Measurements from ENCODE around the gene PPP1R27. TPM values are rescaled to one million over a fixed set of nuclear protein-coding genes. Genes with fewer than 3 reads are reported as not detected.

The PPP1R27 gene
- polyA plus RNA-seq, 3 donors = 0.22 to 1.5 (median 0.33) TPM

DNA sequence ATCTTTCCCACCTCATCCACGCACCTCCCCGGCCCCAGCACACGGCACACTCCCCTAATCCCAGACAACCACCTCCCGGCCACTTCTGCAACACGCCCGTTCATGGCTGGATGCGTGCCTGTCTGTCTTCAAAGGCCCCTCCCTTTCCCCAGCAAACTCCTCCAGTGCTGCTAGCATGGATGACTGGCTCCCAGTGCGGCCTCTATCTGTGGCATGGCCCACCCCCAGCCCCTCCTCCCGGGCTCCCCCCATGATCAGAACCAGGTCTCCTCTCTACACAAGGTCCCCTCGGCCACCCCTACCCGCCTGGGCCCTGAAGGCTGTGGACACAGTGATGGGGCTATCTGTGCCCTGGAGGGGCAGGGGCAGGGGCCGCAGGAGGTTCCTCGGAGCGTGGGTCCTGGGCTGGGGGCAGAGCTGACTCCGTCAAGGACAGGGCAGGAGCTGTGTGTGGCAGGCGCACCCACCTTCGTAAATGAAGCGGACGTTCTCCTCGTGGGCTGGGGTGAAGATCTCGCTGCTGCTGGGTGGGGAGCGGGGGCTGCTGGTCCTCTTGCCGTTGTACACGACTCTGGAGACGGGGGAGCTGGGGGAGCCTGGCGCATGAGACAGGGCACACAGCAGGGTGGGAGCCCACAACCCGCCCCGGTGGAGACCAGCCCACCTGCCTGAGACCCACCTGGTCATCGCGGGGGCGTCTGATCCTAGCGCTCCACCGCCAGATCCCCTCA is 10.9 kb downstream of the PPP1R27 start:
- H3K4me1 ChIP-seq (ENCODE audit: control insufficient read depth in 1 of 2, insufficient read depth in 2 of 2, low read length in 2 of 2) = peaks cover 4 to 10% of the 10 kb centered on the region in 2 donors
- H3K9ac ChIP-seq (ENCODE audit: insufficient read depth, low read length, poor library complexity, severe bottlenecking) = no peak overlapping the region
- peaks cover 15% of the 10 kb centered on the region for H3K79me2 ChIP-seq (ENCODE audit: insufficient read depth, low read length)
- H3K4me3 ChIP-seq (replicated peaks in 1 of 3; ENCODE audit: low read depth in 2 of 3, low read length in 3 of 3) = no peak overlapping the region
- H3K36me3 Mint-ChIP-seq = peaks cover 12 to 19% of the 10 kb centered on the region in 2 donors
- peaks cover 11 to 14% of the 10 kb centered on the region in 2 donors for H3K36me3 ChIP-seq (replicated peaks in 1 of 2; ENCODE audit: control insufficient read depth in 1 of 2, insufficient read depth in 2 of 2, low read length in 2 of 2)
- no peak overlapping the region for H3K27ac ChIP-seq (ENCODE audit: low read depth in 1 of 2, low read length in 2 of 2)
- TF ChIP-seq, protein P1, sequence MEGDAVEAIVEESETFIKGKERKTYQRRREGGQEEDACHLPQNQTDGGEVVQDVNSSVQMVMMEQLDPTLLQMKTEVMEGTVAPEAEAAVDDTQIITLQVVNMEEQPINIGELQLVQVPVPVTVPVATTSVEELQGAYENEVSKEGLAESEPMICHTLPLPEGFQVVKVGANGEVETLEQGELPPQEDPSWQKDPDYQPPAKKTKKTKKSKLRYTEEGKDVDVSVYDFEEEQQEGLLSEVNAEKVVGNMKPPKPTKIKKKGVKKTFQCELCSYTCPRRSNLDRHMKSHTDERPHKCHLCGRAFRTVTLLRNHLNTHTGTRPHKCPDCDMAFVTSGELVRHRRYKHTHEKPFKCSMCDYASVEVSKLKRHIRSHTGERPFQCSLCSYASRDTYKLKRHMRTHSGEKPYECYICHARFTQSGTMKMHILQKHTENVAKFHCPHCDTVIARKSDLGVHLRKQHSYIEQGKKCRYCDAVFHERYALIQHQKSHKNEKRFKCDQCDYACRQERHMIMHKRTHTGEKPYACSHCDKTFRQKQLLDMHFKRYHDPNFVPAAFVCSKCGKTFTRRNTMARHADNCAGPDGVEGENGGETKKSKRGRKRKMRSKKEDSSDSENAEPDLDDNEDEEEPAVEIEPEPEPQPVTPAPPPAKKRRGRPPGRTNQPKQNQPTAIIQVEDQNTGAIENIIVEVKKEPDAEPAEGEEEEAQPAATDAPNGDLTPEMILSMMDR (IDR thresholded peaks at IDR 0.05) = no peak
- peaks cover 14% of the 10 kb centered on the region for H4K20me1 ChIP-seq (ENCODE audit: insufficient read depth, low read length)
- no peak overlapping the region for H3K4me2 ChIP-seq (replicated peaks; ENCODE audit: extremely low read depth, low read length, poor library complexity, severe bottlenecking)
- DNase-seq = no peak
- whole genome bisulfite sequencing (ENCODE audit: insufficient coverage) = 96% methylated on average over 33 of the region's 33 CpGs
- no peaks in the 10 kb centered on the region for H3K9me3 ChIP-seq (replicated peaks in 1 of 2; ENCODE audit: control insufficient read depth in 1 of 2, insufficient read depth in 1 of 2, low read length in 2 of 2)
- no peak overlapping the region for H3K4me3 Mint-ChIP-seq
- peaks cover 4% of the 10 kb centered on the region for H3K4me1 Mint-ChIP-seq
- H3K9me3 Mint-ChIP-seq = no peaks in the 10 kb centered on the region
- peak overlapping the region in 1 of 7 donors; percentile 26 for H3K27ac Mint-ChIP-seq
- no peak overlapping the region for H2AFZ ChIP-seq (ENCODE audit: insufficient read depth, low read depth, low read length, poor library complexity, severe bottlenecking)
- no peaks in the 10 kb centered on the region for H3K27me3 ChIP-seq (ENCODE audit: control insufficient read depth in 2 of 2, insufficient read depth in 2 of 2, low read length in 2 of 2)
- intact Hi-C loops (cut with micrococcal nuclease) = loop anchor here in 1 of 2 donors (5.0 kb wide), 1 partner anchor 33 kb away; no protein-coding TSS in a partner anchor
- H3K27me3 Mint-ChIP-seq (ENCODE audit: low read depth in 3 of 3) = peaks cover 0 to 3% (median 0%) of the 10 kb centered on the region in 3 donors

DNA sequence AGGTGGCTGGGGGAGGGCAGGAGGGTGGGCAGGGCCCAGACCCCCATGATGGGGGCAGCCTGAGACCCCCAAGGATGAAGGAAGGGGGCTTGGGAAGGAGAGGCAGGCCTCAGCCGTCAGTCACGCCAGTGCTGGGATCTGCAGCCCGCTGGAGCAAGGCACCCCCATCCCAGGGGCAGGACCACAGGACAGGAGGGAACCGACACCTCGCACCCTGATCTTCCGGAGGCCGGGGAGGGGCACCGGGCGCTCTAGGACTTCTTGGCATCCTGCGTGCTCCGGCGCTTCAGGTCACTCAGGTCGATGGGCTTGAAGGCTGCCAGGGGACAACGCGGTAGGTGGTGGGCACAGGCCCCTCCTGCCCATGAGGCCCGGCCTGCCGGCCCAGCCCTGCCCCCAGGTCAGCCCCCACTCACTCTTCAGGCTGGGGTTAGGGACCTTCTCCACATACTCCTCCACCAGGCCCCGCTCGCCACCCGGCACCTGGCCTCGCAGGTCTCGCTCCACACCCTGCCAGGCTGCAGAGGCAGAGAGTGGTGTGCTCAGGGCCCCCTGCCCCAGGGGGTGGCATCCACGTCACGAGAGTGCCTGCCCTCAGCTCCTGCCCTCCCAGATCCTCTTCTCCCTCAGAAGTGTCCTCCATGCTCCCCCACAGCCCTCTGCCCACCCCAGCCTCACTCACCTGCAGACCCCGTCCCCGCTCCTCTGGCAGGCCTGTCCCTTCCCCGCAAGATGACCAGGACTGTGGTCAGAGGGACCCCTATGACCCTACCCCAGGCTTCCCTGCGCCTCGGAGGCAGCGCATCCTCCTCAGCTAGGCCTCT is 11.6 kb downstream of the PPP1R27 start:
- intact Hi-C loops (cut with micrococcal nuclease) = loop anchor here in 1 of 2 donors (5.0 kb wide), 1 partner anchor 34 kb away; no protein-coding TSS in a partner anchor
- H4K20me1 ChIP-seq (ENCODE audit: insufficient read depth, low read length) = peaks cover 14% of the 10 kb centered on the region
- DNase-seq = no peak
- no peak overlapping the region for H2AFZ ChIP-seq (ENCODE audit: insufficient read depth, low read depth, low read length, poor library complexity, severe bottlenecking)
- H3K36me3 Mint-ChIP-seq = peaks cover 12 to 19% of the 10 kb centered on the region in 2 donors
- H3K4me3 Mint-ChIP-seq = no peak overlapping the region
- peaks cover 0 to 1% of the 10 kb centered on the region in 2 donors for H3K27me3 ChIP-seq (ENCODE audit: control insufficient read depth in 2 of 2, insufficient read depth in 2 of 2, low read length in 2 of 2)
- peaks cover 4% of the 10 kb centered on the region for H3K4me1 Mint-ChIP-seq
- H3K4me2 ChIP-seq (replicated peaks; ENCODE audit: extremely low read depth, low read length, poor library complexity, severe bottlenecking) = no peak overlapping the region
- H3K4me3 ChIP-seq (replicated peaks in 1 of 3; ENCODE audit: low read depth in 2 of 3, low read length in 3 of 3) = no peak overlapping the region
- no peaks in the 10 kb centered on the region for H3K9me3 ChIP-seq (replicated peaks in 1 of 2; ENCODE audit: control insufficient read depth in 1 of 2, insufficient read depth in 1 of 2, low read length in 2 of 2)
- TF ChIP-seq, protein P1 (IDR thresholded peaks at IDR 0.05) = no peak
- peaks cover 11 to 14% of the 10 kb centered on the region in 2 donors for H3K36me3 ChIP-seq (replicated peaks in 1 of 2; ENCODE audit: control insufficient read depth in 1 of 2, insufficient read depth in 2 of 2, low read length in 2 of 2)
- 98% methylated on average over 30 of the region's 30 CpGs for WGBS (ENCODE audit: insufficient coverage)
- H3K79me2 ChIP-seq (ENCODE audit: insufficient read depth, low read length) = peaks cover 8% of the 10 kb centered on the region
- H3K27me3 Mint-ChIP-seq (ENCODE audit: low read depth in 3 of 3) = peaks cover 0 to 3% (median 0%) of the 10 kb centered on the region in 3 donors
- peaks cover 4 to 10% of the 10 kb centered on the region in 2 donors for H3K4me1 ChIP-seq (ENCODE audit: control insufficient read depth in 1 of 2, insufficient read depth in 2 of 2, low read length in 2 of 2)
- no peaks in the 10 kb centered on the region for H3K9me3 Mint-ChIP-seq
- H3K27ac ChIP-seq (ENCODE audit: low read depth in 1 of 2, low read length in 2 of 2) = no peak overlapping the region
- H3K9ac ChIP-seq (ENCODE audit: insufficient read depth, low read length, poor library complexity, severe bottlenecking) = no peak overlapping the region
- peak overlapping the region in 2 of 7 donors; percentile 11 to 26 for H3K27ac Mint-ChIP-seq
